Adrenal gland (tissue), 5 donors: Measurements from ENCODE around the gene DMRTC2.

Source experiments
- CTCF ChIP-seq, 6 experiments: fragments of 450-650 bp in 4 of 6; fragments of 200-600 bp in 2 of 6; sonication (generic) in 1 of 6; IDR thresholded peaks; 1 replicate in 5 of 6; 2 replicates in 1 of 6; pipeline versions ENCODE4 v1.5.1 to v1.8.0; 2016 to 2021; ENCODE audit warnings: antibody characterized with exemption in 6 of 6, mild to moderate bottlenecking in 2 of 6, moderate library complexity in 1 of 6
- POLR2A ChIP-seq, 2 donors: fragments of 450-650 bp; IDR thresholded peaks; one replicate each; pipeline ENCODE4 v1.6.1; 2017; ENCODE audit warnings: antibody characterized with exemption in 2 of 2, mild to moderate bottlenecking in 2 of 2, moderate library complexity in 1 of 2
- donor health status: DM: no; HTN: no; CAD: no.

GRCh38 chr19:41808663-41809566 is 35.9 kb upstream of the DMRTC2 start:
- TF ChIP-seq CTCF (IDR thresholded peaks at IDR 0.05) (no peak), POLR2A (IDR thresholded peaks at IDR 0.05) (no peak)
